HG02885 (cell line): ENCODE results near the gene SUSD4.

Source experiments
- ATAC-seq: cut with Tn5 transposase; IDR thresholded peaks from one replicate; pipeline ENCODE4 v1.9.1; 2021; ENCODE audit warnings: mild to moderate bottlenecking; ENCODE audit not compliant: unreplicated experiment, poor library complexity

The SUSD4 gene

DNA sequence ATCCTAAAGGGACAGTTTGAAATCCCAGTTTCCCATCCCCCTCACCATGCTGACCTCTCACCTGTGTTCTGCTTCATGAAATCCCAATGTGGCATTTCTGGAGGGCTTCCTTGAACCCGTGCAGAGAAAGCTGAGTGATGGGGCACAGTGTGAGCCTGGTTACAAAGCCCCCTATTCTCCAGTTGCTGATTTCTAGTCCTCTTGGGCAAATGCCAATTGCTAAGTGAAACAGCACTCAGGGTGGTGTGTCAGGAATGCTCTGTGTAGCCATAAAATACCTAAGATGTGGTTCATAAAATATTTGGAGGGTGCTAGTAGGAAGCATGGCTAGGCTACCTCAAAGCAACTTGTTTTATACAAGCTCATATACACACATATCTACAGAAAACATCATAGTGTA is 32.0 kb downstream of the SUSD4 start:
- no peak for ATAC-seq

DNA sequence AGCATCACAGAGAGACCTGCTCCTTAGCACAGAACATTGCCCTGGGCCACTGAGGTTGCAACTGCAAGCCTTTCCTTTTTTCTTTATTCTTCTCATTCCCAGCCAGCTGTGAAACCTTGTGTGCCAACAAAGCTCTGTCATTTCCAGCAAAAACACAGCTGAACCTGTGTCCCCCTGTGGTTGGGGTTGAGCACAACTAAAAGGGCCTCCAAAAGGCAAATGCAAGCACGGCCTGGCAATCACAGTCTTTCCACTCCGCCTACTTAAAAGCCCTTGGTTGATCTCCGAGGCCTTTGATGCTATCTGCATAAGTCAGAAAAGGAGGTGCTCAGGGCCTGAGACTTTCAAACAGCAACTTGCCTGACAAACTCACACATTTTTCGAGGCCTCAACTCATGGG is 32.7 kb downstream of the SUSD4 start:
- no peak for ATAC-seq

DNA sequence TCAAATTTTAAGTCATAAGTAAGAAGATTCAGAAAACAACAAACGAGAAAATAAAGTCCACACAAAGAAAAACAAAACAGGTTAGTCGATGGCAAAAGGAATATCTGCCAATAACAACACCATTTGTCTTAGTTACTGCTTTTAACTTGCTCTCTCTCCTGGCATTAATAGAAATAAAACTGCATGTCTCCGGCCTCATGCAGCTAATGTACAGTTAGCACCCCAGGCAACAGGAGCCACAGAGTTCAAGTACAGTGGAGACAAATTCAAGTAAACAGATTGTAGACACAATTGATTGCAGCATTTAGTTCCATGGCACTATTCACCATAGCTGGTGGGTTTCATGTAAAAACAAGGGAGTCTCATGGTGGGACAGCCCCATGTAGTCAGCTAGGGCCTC is 33.5 kb downstream of the SUSD4 start:
- no peak for ATAC-seq

GRCh38 chr1:223329664-223330415 is 34.1 kb downstream of the SUSD4 start:
- ATAC-seq, result no peak

- ATAC-seq, result no peak
These were observed 34.7 kb downstream of the SUSD4 start for GRCh38 chr1:223329252-223329651.

GRCh38 chr1:223328566-223328965 is 35.4 kb downstream of the SUSD4 start:
- ATAC-seq, result no peak

DNA sequence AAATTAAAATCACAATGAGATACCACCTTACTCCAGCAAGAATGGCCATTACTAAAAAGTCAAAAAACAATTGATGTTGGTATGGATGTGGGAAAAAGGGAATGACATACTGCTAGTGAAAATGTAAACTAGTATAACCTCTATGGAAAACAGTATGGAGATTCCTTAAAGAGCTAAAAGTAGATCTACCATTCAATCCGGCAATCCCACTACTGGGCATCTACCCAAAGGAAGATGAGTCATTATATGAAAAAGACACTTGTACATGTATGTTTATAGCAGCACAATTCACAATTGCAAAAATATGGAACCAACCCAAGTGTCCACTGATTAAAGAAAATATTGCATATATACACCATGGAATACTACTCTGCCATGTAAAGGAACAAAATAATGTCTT is 37.2 kb downstream of the SUSD4 start:
- ATAC-seq, result no peak

- no peak for ATAC-seq
These were observed 40.2 kb downstream of the SUSD4 start for GRCh38 chr1:223323491-223324484.

DNA sequence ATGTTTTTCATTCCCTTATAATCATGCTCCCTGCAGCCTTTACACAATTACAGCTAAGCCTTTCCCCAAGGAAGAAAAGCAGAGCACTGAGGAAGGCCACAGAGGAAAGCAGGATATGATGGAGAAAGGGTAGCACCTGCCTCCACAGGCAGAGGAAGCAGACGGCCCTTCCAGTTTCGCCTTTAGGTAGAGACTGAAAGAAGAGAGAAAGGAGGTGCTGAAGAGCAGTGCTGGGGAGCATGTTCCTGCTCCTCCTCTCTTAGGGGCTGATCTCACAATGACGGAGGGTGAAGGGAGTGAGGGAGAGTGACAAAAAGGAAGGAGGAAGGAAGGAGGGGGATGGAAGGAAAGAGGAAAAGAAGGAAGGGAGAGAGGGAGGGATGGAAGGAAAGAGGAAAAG is 41.1 kb downstream of the SUSD4 start:
- no peak for ATAC-seq

GRCh38 chr1:223320959-223321358 is 43.0 kb downstream of the SUSD4 start:
- no peak for ATAC-seq

DNA sequence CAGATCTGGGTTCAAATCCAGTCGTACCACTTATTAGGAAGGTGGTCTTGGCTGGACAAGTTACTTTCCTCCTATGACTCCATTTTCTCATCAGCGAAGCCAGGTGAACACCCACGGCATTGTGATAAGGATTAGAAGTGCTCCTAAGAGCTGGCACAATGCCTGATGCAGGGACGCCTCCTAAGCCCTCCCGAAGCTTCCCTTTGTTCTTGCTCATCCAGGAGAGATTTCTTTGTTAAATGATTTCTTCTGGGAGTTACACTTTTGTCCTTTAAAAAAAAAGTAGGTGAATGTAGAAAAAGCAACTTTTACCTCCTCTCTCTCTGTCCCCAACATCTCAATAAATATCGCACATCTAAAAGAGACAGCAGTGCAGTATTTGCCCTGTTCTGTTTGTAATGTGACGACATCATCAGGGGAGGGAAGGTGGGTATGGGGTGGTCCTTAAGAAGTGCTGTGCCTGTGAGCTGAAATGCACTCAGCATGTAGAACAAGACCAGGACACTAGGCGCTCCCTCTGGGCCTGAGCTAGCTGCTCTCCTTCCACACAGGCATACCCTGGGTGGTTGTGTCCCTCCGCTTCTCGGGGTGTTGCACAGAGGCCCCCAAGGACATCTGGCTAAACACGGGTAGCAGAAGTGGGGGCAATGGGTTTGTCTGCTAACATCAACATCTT is 43.9 kb downstream of the SUSD4 start:
- ATAC-seq, result no peak

DNA sequence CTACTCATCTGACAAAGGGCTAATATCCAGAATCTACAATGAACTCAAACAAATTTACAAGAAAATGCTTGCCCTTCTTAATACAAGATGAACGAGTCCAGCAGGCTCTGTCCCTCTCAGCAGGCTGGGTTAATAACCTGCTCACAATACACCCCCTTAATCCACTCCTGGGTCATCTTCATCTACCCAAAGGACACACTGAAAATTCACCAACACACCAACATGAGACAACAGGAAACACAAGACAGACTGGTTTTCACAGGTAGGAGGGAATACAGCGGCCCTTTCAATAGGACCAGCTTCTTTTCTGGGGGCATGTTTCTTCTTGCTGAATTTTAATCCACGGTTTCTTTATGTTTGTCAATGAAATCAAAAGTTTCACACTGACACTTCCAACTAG is 44.6 kb downstream of the SUSD4 start:
- no peak for ATAC-seq

DNA sequence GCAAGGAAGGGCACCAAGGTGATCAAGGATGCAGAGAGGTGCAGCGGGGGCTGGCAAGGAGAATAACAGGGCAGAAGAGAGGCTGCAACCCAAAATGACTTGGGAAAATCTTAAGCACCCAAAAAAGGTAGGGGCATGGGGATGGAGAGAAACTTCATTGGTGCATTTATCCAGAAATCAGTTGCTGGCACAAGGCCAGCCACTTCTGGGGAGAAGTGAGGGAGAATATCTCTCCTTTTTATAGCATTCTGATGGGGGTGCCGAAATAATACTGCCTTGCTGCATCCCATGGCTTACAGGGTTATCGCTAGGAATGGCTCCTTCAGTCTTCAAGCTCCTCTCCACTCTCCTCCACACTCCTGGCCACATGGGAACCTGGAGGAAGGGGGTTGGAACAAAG is 47.9 kb downstream of the SUSD4 start:
- no peak for ATAC-seq

DNA sequence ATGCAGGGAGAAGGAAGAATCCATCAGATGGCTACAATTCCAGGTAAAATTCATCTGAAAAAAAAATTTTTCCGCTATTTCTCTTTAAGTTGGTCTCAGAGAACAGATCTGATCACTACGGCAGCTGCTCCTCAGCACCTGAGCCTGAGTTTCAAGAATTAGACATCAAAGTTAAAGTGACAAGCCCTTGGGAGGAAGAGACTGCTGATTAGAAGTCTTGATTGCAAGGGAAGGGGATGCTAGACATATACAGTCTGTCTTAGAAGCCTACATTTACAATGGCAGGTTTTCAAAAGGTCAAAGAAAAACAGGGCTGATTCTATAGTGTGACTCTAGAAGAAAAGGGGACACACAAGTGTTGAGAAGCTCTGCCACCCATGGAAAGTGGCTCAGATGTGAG is 48.3 kb downstream of the SUSD4 start:
- ATAC-seq, result no peak

DNA sequence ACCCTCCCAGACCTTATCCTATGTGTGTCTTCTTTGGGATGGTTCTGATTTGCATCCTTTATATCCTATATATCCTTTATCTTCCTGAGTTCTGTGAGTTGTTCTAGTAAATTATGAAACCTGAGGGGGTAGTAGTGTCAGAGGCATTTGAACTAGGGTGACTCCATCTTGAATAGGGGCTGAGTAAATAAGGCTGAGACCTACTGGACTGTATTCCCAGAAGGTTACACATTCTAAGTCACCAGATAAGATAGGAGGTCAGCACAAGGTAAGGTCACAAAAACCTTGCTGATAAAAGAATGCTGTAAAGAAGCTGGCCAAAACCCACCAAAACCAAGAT is 50.6 kb downstream of the SUSD4 start:
- no peak for ATAC-seq

- no peak for ATAC-seq
These were observed 51.1 kb downstream of the SUSD4 start for GRCh38 chr1:223312705-223313414.

GRCh38 chr1:223312273-223312672 is 51.7 kb downstream of the SUSD4 start:
- no peak for ATAC-seq

GRCh38 chr1:223311826-223312225 is 52.1 kb downstream of the SUSD4 start:
- ATAC-seq, result no peak

GRCh38 chr1:223308136-223308535 is 55.8 kb downstream of the SUSD4 start:
- no peak for ATAC-seq

DNA sequence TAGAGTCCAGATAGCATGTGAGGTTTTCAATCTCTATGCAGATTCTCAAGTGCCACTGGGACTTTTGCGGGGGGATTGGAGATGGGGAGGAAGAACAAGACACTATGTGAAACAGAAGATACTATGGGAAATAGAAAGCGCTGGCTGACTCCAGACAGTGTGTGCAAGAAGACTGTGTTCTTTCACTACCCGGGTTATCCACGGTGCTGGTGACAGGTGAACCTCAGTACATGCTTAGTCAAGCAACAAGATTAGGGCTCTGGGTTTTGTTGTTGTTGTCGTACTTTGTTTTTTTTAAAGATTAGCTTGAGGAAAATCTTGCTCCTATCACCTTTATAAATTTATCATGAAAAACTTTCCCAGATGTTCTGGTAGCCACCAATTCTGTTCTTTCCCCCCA is 56.4 kb downstream of the SUSD4 start:
- ATAC-seq, result no peak
